Ascending aorta (tissue), 2 donors: ENCODE data around the gene ADRA1B. TPM values are rescaled to one million over a fixed set of nuclear protein-coding genes. Genes with fewer than 3 reads are reported as not detected.

Experiments
- DNase-seq, 2 donors: peaks; one replicate each; pipeline ENCODE4 v3.0.0-alpha.2; 2019; ENCODE audit warnings: low spot score in 2 of 2
- H3K27ac ChIP-seq, 2 donors: fragments of 200-600 bp; sonication (generic); one replicate each; pipeline ENCODE4 v1.5.1; 2016 to 2017; ENCODE audit warnings: mild to moderate bottlenecking in 1 of 2
- H3K27me3 ChIP-seq: fragments of 200-600 bp; sonication (generic); one replicate; pipeline ENCODE4 v1.5.1; 2017
- H3K36me3 ChIP-seq, 2 donors: fragments of 200-600 bp; sonication (generic); one replicate each; pipeline ENCODE4 v1.5.1; 2016
- H3K4me1 ChIP-seq, 2 donors: fragments of 200-600 bp; sonication (generic); one replicate each; pipeline ENCODE4 v1.5.1; 2016 to 2017; ENCODE audit warnings: mild to moderate bottlenecking in 1 of 2
- H3K4me3 ChIP-seq, 2 donors: fragments of 200-600 bp; sonication (generic); one replicate each; pipeline ENCODE4 v1.5.1; 2016 to 2017; ENCODE audit warnings: mild to moderate bottlenecking in 1 of 2
- H3K9me3 ChIP-seq, 2 donors: fragments of 200-600 bp; sonication (generic); one replicate each; pipeline ENCODE4 v1.5.1; 2016
- intact Hi-C: fragments of 100-400 bp; cut with DNase I; formaldehyde crosslinking; loops from one replicate; pipeline ENCODE4 v1.15.1; 2023
- total RNA-seq: library from RNA; depleted of rRNA; stranded (reverse); fragments of >200 nt; gene quantifications from one replicate; pipeline ENCODE4 v1.1.0, GENCODE V29; 2016
- TF ChIP-seq, protein P1 (sequence below), 3 experiments: fragments of 200-600 bp in 2 of 3; fragments of 450-650 bp in 1 of 3; sonication (generic) in 2 of 3; IDR thresholded peaks; one replicate each; pipeline ENCODE4 v1.5.1; 2016 to 2019; ENCODE audit warnings: antibody characterized with exemption in 3 of 3, mild to moderate bottlenecking in 1 of 3, moderate library complexity in 1 of 3

Gene ADRA1B
- total RNA-seq, 1 donor from 2014 or later: 20.6 TPM

DNA sequence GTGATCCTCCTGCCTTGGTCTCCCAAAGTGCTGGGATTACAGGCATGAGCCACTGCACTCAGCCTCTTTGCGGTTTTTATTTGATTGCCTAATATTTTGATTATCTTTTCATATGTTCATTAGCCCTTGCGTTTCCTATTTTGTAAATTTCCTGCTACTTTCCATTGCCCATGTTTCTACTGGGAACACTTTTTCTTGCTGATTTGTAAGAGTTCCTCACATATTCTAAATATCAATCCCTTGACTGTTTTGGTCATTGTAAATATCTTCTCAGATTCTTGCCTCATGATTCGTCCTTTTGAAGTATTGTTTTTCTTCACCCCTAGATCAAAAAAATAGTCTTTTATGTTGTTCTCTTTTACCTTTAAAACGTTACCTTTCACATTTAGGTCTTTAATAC is 54.8 kb downstream of the ADRA1B start:
- H3K27me3 ChIP-seq: no peaks in the 10 kb centered on the region
- TF ChIP-seq, protein P1, sequence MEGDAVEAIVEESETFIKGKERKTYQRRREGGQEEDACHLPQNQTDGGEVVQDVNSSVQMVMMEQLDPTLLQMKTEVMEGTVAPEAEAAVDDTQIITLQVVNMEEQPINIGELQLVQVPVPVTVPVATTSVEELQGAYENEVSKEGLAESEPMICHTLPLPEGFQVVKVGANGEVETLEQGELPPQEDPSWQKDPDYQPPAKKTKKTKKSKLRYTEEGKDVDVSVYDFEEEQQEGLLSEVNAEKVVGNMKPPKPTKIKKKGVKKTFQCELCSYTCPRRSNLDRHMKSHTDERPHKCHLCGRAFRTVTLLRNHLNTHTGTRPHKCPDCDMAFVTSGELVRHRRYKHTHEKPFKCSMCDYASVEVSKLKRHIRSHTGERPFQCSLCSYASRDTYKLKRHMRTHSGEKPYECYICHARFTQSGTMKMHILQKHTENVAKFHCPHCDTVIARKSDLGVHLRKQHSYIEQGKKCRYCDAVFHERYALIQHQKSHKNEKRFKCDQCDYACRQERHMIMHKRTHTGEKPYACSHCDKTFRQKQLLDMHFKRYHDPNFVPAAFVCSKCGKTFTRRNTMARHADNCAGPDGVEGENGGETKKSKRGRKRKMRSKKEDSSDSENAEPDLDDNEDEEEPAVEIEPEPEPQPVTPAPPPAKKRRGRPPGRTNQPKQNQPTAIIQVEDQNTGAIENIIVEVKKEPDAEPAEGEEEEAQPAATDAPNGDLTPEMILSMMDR (IDR thresholded peaks at IDR 0.05): no peak
- peaks cover 14 to 19% of the 10 kb centered on the region in 2 donors for H3K4me1 ChIP-seq
- no peak overlapping the region for H3K4me3 ChIP-seq
- intact Hi-C loops: loop anchor here (10.0 kb wide), 1 partner anchor 186 kb away; no protein-coding TSS in a partner anchor
- H3K36me3 ChIP-seq: no peaks in the 10 kb centered on the region
- H3K27ac ChIP-seq: no peak overlapping the region
- H3K9me3 ChIP-seq: no peaks in the 10 kb centered on the region
- DNase-seq: no peak

DNA sequence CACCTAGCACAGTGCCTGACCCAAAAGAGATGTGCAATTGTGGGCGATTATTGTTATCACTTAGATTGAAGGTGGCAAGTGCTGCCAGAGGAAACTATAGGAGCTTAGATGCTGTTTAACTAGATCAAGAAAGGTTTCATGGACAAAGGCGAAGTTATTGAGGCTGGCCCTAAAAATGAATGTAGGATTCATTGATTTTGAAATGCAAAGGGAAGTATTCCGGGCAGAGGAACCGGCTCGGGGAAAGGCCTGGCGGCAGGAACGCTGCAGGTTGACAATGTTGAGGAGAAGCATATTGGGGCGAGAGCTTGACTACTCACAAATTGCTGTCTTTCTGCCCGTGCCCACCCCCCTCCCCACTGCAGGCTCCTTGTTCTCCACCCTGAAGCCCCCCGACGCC is 55.2 kb downstream of the ADRA1B start:
- DNase-seq: no peak
- TF ChIP-seq, protein P1 (IDR thresholded peaks at IDR 0.05): no peak
- H3K4me3 ChIP-seq: peak overlapping the region; percentile 40 to 66
- intact Hi-C loops: loop anchor here (10.0 kb wide), 1 partner anchor 187 kb away; no protein-coding TSS in a partner anchor
- no peaks in the 10 kb centered on the region for H3K9me3 ChIP-seq
- H3K36me3 ChIP-seq: no peaks in the 10 kb centered on the region
- peak overlapping the region in 1 of 2 donors; percentile 41 for H3K27ac ChIP-seq
- no peaks in the 10 kb centered on the region for H3K27me3 ChIP-seq
- H3K4me1 ChIP-seq: peaks cover 18% of the 10 kb centered on the region in 2 donors

DNA sequence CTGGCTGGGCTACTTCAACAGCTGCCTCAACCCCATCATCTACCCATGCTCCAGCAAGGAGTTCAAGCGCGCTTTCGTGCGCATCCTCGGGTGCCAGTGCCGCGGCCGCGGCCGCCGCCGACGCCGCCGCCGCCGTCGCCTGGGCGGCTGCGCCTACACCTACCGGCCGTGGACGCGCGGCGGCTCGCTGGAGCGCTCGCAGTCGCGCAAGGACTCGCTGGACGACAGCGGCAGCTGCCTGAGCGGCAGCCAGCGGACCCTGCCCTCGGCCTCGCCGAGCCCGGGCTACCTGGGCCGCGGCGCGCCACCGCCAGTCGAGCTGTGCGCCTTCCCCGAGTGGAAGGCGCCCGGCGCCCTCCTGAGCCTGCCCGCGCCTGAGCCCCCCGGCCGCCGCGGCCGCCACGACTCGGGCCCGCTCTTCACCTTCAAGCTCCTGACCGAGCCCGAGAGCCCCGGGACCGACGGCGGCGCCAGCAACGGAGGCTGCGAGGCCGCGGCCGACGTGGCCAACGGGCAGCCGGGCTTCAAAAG is 55.7 kb downstream of the ADRA1B start:
- H3K27ac ChIP-seq: peak overlapping the region in 1 of 2 donors; percentile 41
- H3K4me3 ChIP-seq: peak overlapping the region; percentile 40 to 66
- H3K9me3 ChIP-seq: no peaks in the 10 kb centered on the region
- H3K36me3 ChIP-seq: no peaks in the 10 kb centered on the region
- TF ChIP-seq, protein P1 (IDR thresholded peaks at IDR 0.05): no peak
- no peak for DNase-seq
- H3K27me3 ChIP-seq: no peaks in the 10 kb centered on the region
- peaks cover 18 to 19% of the 10 kb centered on the region in 2 donors for H3K4me1 ChIP-seq
- intact Hi-C loops: loop anchor here (10.0 kb wide), 1 partner anchor 187 kb away; no protein-coding TSS in a partner anchor

DNA sequence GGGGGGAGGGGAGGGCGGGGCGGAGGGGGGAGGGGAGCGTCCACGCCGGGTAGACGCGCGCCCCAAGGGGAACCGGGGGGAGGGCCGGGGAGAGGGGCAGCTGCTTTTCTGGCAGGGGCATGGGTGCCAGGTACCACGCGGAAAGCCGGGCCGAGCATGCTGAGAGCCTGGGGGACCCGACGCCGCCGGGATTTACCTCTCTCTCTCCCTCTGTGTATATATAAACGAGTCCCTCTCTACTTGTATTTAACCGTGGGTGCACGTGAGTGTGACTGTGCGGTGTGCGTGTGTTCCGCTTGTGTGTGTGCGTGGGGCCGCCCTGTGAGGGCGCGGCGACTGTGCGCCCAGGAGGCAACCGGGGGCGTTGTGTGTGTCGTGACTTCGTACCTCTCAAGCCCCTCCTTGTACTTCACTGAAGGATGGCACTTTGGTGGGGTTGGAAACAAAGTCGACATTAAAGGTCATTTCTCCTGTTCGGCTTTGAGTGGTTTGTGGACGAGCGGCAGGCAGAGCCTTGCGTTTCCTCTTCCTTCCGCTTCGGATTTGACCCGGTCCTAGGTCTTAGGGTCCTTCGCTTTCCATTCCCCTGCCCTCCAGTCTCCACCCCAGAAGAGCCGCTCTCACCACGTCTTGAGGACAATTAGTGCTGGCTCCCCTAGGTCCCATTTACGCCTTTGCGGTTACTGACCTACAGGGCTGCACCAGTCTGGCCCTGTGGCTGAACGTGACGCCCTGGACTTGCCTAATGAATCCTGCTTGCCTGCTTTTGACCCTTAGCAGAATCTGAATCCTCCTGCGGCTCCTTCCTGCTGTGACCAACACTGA is 56.5 kb downstream of the ADRA1B start:
- H3K9me3 ChIP-seq: no peaks in the 10 kb centered on the region
- TF ChIP-seq, protein P1 (IDR thresholded peaks at IDR 0.05): no peak
- peak overlapping the region; percentile 41 to 80 for H3K27ac ChIP-seq
- no peak for DNase-seq
- H3K27me3 ChIP-seq: no peaks in the 10 kb centered on the region
- H3K36me3 ChIP-seq: no peaks in the 10 kb centered on the region
- intact Hi-C loops: loop anchor here (10.0 kb wide), 1 partner anchor 188 kb away; no protein-coding TSS in a partner anchor
- peaks cover 18 to 20% of the 10 kb centered on the region in 2 donors for H3K4me1 ChIP-seq
- H3K4me3 ChIP-seq: peak overlapping the region; percentile 40 to 66

DNA sequence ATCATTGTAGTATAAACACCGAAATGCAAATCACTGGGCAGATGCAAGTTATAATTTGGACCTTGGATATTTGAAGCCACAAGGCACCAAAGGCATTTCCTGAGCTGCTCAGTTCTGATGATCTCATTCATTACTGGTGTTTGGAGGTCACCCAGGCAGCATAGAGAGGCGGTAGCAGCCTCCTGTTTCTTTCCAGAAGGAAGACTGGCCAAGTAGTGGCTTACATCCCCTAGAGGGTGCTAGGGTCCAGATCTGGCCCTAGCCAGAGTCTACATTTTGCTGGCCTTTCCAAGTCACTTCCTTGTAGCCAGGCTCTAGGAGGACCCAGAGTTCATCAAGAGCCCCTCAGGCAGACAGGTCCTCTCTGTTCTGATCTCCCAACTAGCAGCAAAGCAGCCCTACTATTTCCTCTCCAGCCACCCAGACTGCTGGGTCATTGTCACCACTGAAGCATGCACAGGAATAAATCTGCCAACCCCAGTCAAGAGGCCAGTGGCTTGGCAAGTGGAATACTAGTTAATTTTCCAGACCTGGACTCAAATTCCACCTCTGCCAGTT is 59.3 kb downstream of the ADRA1B start:
- Histone ChIP-seq H3K9me3 (no peaks in the 10 kb centered on the region), H3K36me3 (no peaks in the 10 kb centered on the region), H3K27ac (peak overlapping the region; percentile 80 to 90), H3K4me1 (peaks cover 18 to 20% of the 10 kb centered on the region in 2 donors), H3K4me3 (no peak overlapping the region), H3K27me3 (no peaks in the 10 kb centered on the region)
- DNase-seq: peak in 1 of 2 donors; percentile 82
- intact Hi-C loops: loop anchor here (2.0 to 10.0 kb wide), 3 partner anchors 191 to 528 kb away; no protein-coding TSS in a partner anchor
- TF ChIP-seq, protein P1 (IDR thresholded peaks at IDR 0.05): peak in 2 of 3 experiments; percentile 28 to 53
